Ovary (tissue), 9 donors: ENCODE measurements around the gene KIAA1217. TPM values are rescaled to one million over a fixed set of nuclear protein-coding genes. Genes with fewer than 3 reads are reported as not detected.
A peak's percentile ranks its signal among the peaks of the same experiment; 100 is the strongest.

ENCODE experiments used
- DNase-seq, 5 donors: peaks; one replicate each; pipeline ENCODE4 v3.0.0-alpha.2; 2019 to 2020
- H3K27ac ChIP-seq, 2 donors: fragments of 200-600 bp; one replicate each; pipeline versions ENCODE4 v1.5.1 to v1.8.0; 2019 to 2022
- H3K27me3 ChIP-seq: fragments of 200-600 bp; one replicate; pipeline ENCODE4 v1.8.0; 2022
- H3K36me3 ChIP-seq: fragments of 200-600 bp; sonication (generic); one replicate; pipeline ENCODE4 v1.5.1; 2019
- H3K4me1 ChIP-seq: one replicate; pipeline ENCODE4 v1.8.1; 2013; ENCODE audit warnings: mild to moderate bottlenecking, moderate library complexity; ENCODE audit not compliant: insufficient read depth
- H3K4me3 ChIP-seq: fragments of 200-600 bp; sonication (generic); one replicate; pipeline ENCODE4 v1.5.1; 2017
- H3K9me3 ChIP-seq, 2 donors: fragments of 200-600 bp in 1 of 2; sonication (generic) in 1 of 2; one replicate each; pipeline versions ENCODE4 v1.5.1 to v1.8.1; 2013 to 2019; ENCODE audit warnings: mild to moderate bottlenecking in 1 of 2, moderate library complexity in 1 of 2
- EP300 ChIP-seq: sonication (generic); formaldehyde crosslinking; IDR thresholded peaks from one replicate; pipeline ENCODE4 v1.6.1; 2017; ENCODE audit warnings: antibody characterized with exemption
- POLR2A ChIP-seq: fragments of 450-650 bp; IDR thresholded peaks from one replicate; pipeline ENCODE4 v1.6.1; 2017; ENCODE audit warnings: antibody characterized with exemption, mild to moderate bottlenecking, moderate library complexity
- whole genome bisulfite sequencing, 3 donors: extraction: QIAGEN DNeasy Blood & Tissue Kit in 1 of 3; methylation state at CpG; one replicate each; pipeline versions ENCODE4 v1.1.5 to v1.1.7; 2013 to 2017; 5-methylcytosine and 5-hydroxymethylcytosine counted together
- intact Hi-C, 4 donors: fragments of 100-400 bp; cut with DNase I; formaldehyde crosslinking; loops; one replicate each; pipeline versions ENCODE4 v1.11.0 to v1.15.1; 2022 to 2023
- polyA plus RNA-seq, 2 donors: library from polyadenylated mRNA; stranded (reverse); fragments of 200-250 nt in 1 of 2; fragments of 350-450 nt in 1 of 2; fragmentation: Illumina TruSeq in 1 of 2; extraction: RNeasy Lipid Tissue Mini Kit (QIAGEN cat#74804) in 1 of 2; gene quantifications; one replicate each; pipeline ENCODE4 v1.2.3, GENCODE V29; 2013 to 2014
- total RNA-seq, 7 donors: library from RNA; depleted of rRNA in 2 of 7; stranded (reverse); fragments of >200 nt in 2 of 7; fragmentation: NEBNext Ultra II Directional in 3 of 7; extraction: Animal tissue kit (Norgen Biotek cat#: 25700) in 3 of 7; gene quantifications; one replicate each; pipeline versions ENCODE4 v1.1.0 to v1.2.4, GENCODE V29; 2016 to 2023
- TF ChIP-seq, protein P1 (sequence below), 3 donors: fragments of 450-650 bp in 2 of 3; fragments of 200-600 bp in 1 of 3; IDR thresholded peaks; one replicate each; pipeline versions ENCODE4 v1.5.1 to v1.8.0; 2016 to 2022; ENCODE audit warnings: antibody characterized with exemption in 3 of 3, mild to moderate bottlenecking in 1 of 3
- donor health status: DM: no; HTN: no; CAD: no; lungs with moderate emphysema.
- donor health status: DM: no; HTN: no; CAD: no.
- donor health status: Bipolar disorder and iron deficiency.
- donor health status: DM: yes; HTN: yes; CAD: no.
- donor health status: DM: no; HTN: no; CAD: no.
- donor health status: DM: yes; HTN: yes; CAD: no.

Gene KIAA1217
- total and polyA plus RNA-seq, 9 donors, result 7.2 to 47.1 (median 23.0) TPM

DNA sequence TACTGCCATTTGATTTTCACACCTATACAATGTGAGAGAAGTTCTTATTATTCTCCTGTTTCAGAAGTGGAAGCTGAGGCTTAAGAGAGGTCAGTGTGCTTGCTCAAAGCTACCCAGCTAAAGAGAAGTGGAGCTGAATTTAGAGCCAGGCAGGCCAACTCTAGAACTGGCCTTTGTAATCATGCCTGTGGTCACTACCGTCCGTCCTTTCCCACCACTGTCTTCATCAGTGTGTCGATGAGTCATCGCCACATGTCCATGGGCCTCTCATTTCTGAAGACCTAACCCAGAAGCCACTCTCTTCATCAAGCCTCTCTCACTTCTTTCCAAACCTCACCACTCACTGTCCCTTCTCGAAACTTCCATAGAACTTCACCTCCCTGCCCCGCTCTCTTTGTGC is 237.8 kb downstream of the KIAA1217 start:
- TF ChIP-seq POLR2A, result no peak
- TF ChIP-seq, protein P1, sequence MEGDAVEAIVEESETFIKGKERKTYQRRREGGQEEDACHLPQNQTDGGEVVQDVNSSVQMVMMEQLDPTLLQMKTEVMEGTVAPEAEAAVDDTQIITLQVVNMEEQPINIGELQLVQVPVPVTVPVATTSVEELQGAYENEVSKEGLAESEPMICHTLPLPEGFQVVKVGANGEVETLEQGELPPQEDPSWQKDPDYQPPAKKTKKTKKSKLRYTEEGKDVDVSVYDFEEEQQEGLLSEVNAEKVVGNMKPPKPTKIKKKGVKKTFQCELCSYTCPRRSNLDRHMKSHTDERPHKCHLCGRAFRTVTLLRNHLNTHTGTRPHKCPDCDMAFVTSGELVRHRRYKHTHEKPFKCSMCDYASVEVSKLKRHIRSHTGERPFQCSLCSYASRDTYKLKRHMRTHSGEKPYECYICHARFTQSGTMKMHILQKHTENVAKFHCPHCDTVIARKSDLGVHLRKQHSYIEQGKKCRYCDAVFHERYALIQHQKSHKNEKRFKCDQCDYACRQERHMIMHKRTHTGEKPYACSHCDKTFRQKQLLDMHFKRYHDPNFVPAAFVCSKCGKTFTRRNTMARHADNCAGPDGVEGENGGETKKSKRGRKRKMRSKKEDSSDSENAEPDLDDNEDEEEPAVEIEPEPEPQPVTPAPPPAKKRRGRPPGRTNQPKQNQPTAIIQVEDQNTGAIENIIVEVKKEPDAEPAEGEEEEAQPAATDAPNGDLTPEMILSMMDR (IDR thresholded peaks at IDR 0.05), result no peak
- TF ChIP-seq EP300, result no peak
- no peak overlapping the region for H3K27ac ChIP-seq
- H3K4me3 ChIP-seq, result no peak overlapping the region
- intact Hi-C loops, result no loop called here
- H3K4me1 ChIP-seq, result peaks cover 9% of the 10 kb centered on the region
- DNase-seq, result no peak
- H3K9me3 ChIP-seq, result no peaks in the 10 kb centered on the region
- H3K27me3 ChIP-seq, result no peaks in the 10 kb centered on the region
- no peaks in the 10 kb centered on the region for H3K36me3 ChIP-seq
- 85 to 93% (median 91%) methylated on average over 6 of the region's 6 CpGs for WGBS, 3 donors

DNA sequence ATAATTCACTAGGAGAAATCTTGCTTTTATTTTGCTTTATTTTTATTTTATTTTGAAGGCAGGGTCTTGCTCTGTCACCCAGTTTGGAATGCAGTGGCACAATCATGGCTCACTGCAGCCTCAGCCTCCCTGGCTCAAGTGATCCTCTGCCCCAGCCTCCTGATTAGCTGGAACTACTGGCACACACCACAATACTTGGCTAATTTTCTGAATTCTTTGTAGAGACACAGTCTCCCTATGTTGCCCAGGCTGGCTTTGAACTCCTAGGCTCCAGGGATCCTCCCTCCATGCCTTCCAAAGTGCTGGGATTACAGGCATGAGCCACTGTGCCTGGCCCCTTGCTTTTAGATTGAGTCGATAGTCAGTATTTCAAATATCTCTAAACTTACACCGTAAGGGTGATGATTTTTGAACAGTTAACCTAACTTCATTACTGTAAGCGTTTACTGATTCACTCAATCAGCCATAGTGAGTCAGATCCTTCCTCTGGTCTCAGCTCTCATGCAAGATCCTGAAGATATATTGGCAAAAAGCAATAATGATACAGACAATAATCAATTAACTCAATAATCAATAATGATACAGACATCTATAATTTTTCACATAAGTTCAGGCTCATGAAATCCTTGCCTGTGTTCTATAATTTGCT is 239.5 kb downstream of the KIAA1217 start:
- no peak for DNase-seq
- Histone ChIP-seq H3K4me3 (no peak overlapping the region), H3K36me3 (no peaks in the 10 kb centered on the region), H3K27me3 (no peaks in the 10 kb centered on the region), H3K27ac (no peak overlapping the region), H3K4me1 (peaks cover 10% of the 10 kb centered on the region), H3K9me3 (no peaks in the 10 kb centered on the region)
- TF ChIP-seq EP300 (no peak), POLR2A (no peak)
- TF ChIP-seq, protein P1 (IDR thresholded peaks at IDR 0.05), result no peak
- WGBS, 3 donors, result 32 to 67% (median 56%) methylated on average over 3 of the region's 3 CpGs
- intact Hi-C loops, result no loop called here

DNA sequence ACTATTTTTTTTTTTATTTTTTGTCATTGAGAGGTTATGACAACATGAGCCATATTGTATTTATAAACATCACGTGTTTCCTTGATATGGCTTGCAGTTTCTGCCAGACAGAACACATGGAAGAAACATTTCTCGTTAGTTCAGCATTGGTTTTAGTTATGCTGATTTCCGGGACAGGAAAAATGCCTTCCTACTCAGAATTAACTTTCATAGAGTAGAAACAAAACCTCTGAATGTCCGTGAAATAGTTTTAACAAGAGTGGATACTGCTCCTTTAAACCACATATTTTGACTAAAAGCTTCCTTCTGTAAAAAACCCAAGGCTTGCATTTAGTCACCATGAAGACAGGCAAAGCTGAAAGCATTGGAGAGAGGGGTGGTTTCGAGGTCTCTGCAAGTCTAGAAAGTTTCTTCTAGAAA is 240.4 kb downstream of the KIAA1217 start:
- H3K27ac ChIP-seq, result no peak overlapping the region
- H3K9me3 ChIP-seq, result no peaks in the 10 kb centered on the region
- peak overlapping the region; percentile 18 for H3K4me3 ChIP-seq
- no peak for DNase-seq
- WGBS, 3 donors, result 2 to 4% (median 4%) methylated on average over 5 of the region's 5 CpGs
- no peaks in the 10 kb centered on the region for H3K36me3 ChIP-seq
- intact Hi-C loops, result no loop called here
- peaks cover 10% of the 10 kb centered on the region for H3K4me1 ChIP-seq
- no peak for TF ChIP-seq EP300
- TF ChIP-seq POLR2A, result no peak
- TF ChIP-seq, protein P1 (IDR thresholded peaks at IDR 0.05), result no peak
- no peaks in the 10 kb centered on the region for H3K27me3 ChIP-seq

DNA sequence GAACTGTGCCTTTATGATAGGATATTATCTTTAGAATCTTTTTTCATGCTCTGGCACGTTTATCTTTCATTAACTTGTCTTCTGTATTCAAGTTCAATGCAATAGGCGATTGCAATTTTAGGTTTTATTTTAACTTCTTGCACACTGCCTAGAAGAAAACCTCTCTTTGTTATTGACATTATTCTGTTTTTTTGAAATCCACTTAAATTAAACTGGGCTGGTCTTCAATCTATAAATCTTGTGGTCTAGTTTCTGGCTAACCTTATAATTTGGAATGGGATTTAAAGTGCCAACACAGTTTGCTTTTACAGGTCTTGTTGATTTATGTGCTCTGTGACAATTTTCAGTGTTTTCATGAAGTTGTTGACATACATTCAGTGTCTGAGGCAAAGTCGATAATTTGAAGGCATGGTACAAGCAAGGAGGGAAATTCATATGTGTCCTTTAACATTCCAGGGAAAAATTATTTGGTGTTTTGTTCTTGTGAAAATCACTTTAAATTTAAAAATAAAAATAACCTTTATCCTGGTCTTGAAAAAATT is 240.9 kb downstream of the KIAA1217 start:
- Histone ChIP-seq H3K4me1 (peaks cover 10% of the 10 kb centered on the region), H3K27me3 (no peaks in the 10 kb centered on the region), H3K27ac (no peak overlapping the region), H3K36me3 (no peaks in the 10 kb centered on the region), H3K4me3 (peak overlapping the region; percentile 18), H3K9me3 (no peaks in the 10 kb centered on the region)
- intact Hi-C loops, result no loop called here
- WGBS, 3 donors, result 4 to 12% (median 12%) methylated on average over 3 of the region's 3 CpGs
- DNase-seq, result no peak
- no peak for TF ChIP-seq EP300
- no peak for TF ChIP-seq POLR2A
- TF ChIP-seq, protein P1 (IDR thresholded peaks at IDR 0.05), result no peak
